GM23338 (cell line): Measurements from ENCODE around the gene DIABLO. TPM values are rescaled to one million over a fixed set of nuclear protein-coding genes. Genes with fewer than 3 reads are reported as not detected.
A peak's percentile ranks its signal among the peaks of the same experiment; 100 is the strongest.

Source experiments
- ATAC-seq: fragments of 200-7000 bp; cut with Tn5 transposase; 3 replicates; pipeline ENCODE4 v1.9.1; 2020
- DNase-seq: peaks from one replicate; pipeline ENCODE4 v3.0.0-alpha.2; 2015; ENCODE audit warnings: low spot score
- H2AFZ ChIP-seq: fragments of 200-600 bp; sonication (generic); 2 replicates; pipeline ENCODE4 v1.8.0; 2016; ENCODE audit warnings: antibody characterized with exemption, mild to moderate bottlenecking, moderate library complexity
- H3F3A ChIP-seq: fragments of 200-600 bp; sonication (generic); replicated peaks from 2 replicates; pipeline ENCODE4 v1.8.0; 2017; ENCODE audit warnings: antibody characterized with exemption, mixed run types, low read depth
- H3K27ac ChIP-seq: fragments of 200-600 bp; sonication (generic); 2 replicates; pipeline ENCODE4 v1.6.1; 2016; ENCODE audit warnings: low read depth
- H3K27me3 ChIP-seq: fragments of 200-600 bp; sonication (generic); 2 replicates; pipeline ENCODE4 v1.8.0; 2016; ENCODE audit warnings: mild to moderate bottlenecking, mixed run types, moderate library complexity; ENCODE audit not compliant: insufficient read depth
- H3K36me3 ChIP-seq: fragments of 200-600 bp; sonication (generic); 2 replicates; pipeline ENCODE4 v1.8.0; 2016; ENCODE audit warnings: mild to moderate bottlenecking; ENCODE audit not compliant: insufficient read depth
- H3K4me1 ChIP-seq: fragments of 200-600 bp; sonication (generic); 2 replicates; pipeline ENCODE4 v1.8.0; 2016; ENCODE audit warnings: mild to moderate bottlenecking, moderate library complexity; ENCODE audit not compliant: insufficient read depth
- H3K4me2 ChIP-seq: fragments of 200-600 bp; sonication (generic); 2 replicates; pipeline ENCODE4 v1.7.1; 2017; ENCODE audit warnings: mixed run types
- H3K4me3 ChIP-seq: fragments of 200-600 bp; sonication (generic); 2 replicates; pipeline ENCODE4 v1.6.1; 2016; ENCODE audit warnings: mixed run types
- H3K79me2 ChIP-seq: fragments of 200-600 bp; sonication (generic); replicated peaks from 2 replicates; pipeline ENCODE4 v1.8.0; 2017; ENCODE audit warnings: mild to moderate bottlenecking; ENCODE audit not compliant: insufficient read depth
- H3K9me2 ChIP-seq: fragments of 200-600 bp; sonication (generic); 2 replicates; pipeline ENCODE4 v1.8.0; 2017; ENCODE audit not compliant: insufficient read depth
- H4K20me1 ChIP-seq: fragments of 200-600 bp; sonication (generic); replicated peaks from 2 replicates; pipeline ENCODE4 v1.8.0; 2017; ENCODE audit warnings: mild to moderate bottlenecking; ENCODE audit not compliant: insufficient read depth
- H3K27ac Mint-ChIP-seq: 2 replicates; pipeline ENCODE4 v1.8.0; 2020; ENCODE audit warnings: inconsistent platforms, mild to moderate bottlenecking, moderate library complexity, mixed read lengths
- H3K27me3 Mint-ChIP-seq: 3 replicates; pipeline ENCODE4 v1.8.0; 2022; ENCODE audit warnings: low read depth, mild to moderate bottlenecking, moderate library complexity, mixed read lengths, inconsistent platforms; ENCODE audit not compliant: insufficient read depth, poor library complexity
- H3K36me3 Mint-ChIP-seq: 3 replicates; pipeline ENCODE4 v1.8.0; 2021; ENCODE audit warnings: low read depth, mild to moderate bottlenecking, inconsistent platforms, moderate library complexity, mixed read lengths
- H3K4me1 Mint-ChIP-seq: 3 replicates; pipeline ENCODE4 v1.8.0; 2020; ENCODE audit warnings: mild to moderate bottlenecking, inconsistent platforms, mixed read lengths
- H3K4me3 Mint-ChIP-seq: 3 replicates; pipeline ENCODE4 v1.8.0; 2021; ENCODE audit warnings: moderate library complexity, mild to moderate bottlenecking, inconsistent platforms, mixed read lengths
- H3K9me3 Mint-ChIP-seq: 3 replicates; pipeline ENCODE4 v1.8.0; 2020; ENCODE audit warnings: moderate library complexity, mild to moderate bottlenecking, inconsistent platforms, mixed read lengths
- REST ChIP-seq: IDR thresholded peaks from one replicate; pipeline ENCODE4 v1.6.1; 2018; ENCODE audit warnings: antibody characterized with exemption; ENCODE audit not compliant: unreplicated experiment
- ZNF331 ChIP-seq: fragments of 250-450 bp; sonication (Bioruptor Pico); IDR thresholded peaks from 2 replicates; pipeline ENCODE4 v1.5.0; 2020; ENCODE audit warnings: low read depth, mild to moderate bottlenecking, moderate library complexity
- polyA plus RNA-seq: library from polyadenylated mRNA; unstranded; fragments of >200 nt; fragmentation: Nextera tagmentation; extraction: Ambion mirVana; gene quantifications from 2 replicates; pipeline ENCODE4 v1.2.1, GENCODE V29; 2016
- total RNA-seq: library from RNA; depleted of rRNA; stranded (reverse); fragments of >200 nt; shearing (Covaris generic); gene quantifications from 2 replicates; pipeline ENCODE4 v1.2.3, GENCODE V29; 2014
- TF ChIP-seq, protein P1 (sequence below): fragments of 250-450 bp; sonication (Bioruptor Pico); IDR thresholded peaks from 2 replicates; pipeline ENCODE4 v1.5.0; 2020; ENCODE audit warnings: mild to moderate bottlenecking, moderate library complexity
- TF ChIP-seq, protein P2 (sequence below): IDR thresholded peaks from 2 replicates; pipeline ENCODE4 v1.6.1; 2016; ENCODE audit warnings: antibody characterized with exemption

DIABLO gene
- total and polyA plus RNA-seq, 2 experiments from 2014 or later = 72.0 to 82.7 TPM

- TF ChIP-seq, protein P1, sequence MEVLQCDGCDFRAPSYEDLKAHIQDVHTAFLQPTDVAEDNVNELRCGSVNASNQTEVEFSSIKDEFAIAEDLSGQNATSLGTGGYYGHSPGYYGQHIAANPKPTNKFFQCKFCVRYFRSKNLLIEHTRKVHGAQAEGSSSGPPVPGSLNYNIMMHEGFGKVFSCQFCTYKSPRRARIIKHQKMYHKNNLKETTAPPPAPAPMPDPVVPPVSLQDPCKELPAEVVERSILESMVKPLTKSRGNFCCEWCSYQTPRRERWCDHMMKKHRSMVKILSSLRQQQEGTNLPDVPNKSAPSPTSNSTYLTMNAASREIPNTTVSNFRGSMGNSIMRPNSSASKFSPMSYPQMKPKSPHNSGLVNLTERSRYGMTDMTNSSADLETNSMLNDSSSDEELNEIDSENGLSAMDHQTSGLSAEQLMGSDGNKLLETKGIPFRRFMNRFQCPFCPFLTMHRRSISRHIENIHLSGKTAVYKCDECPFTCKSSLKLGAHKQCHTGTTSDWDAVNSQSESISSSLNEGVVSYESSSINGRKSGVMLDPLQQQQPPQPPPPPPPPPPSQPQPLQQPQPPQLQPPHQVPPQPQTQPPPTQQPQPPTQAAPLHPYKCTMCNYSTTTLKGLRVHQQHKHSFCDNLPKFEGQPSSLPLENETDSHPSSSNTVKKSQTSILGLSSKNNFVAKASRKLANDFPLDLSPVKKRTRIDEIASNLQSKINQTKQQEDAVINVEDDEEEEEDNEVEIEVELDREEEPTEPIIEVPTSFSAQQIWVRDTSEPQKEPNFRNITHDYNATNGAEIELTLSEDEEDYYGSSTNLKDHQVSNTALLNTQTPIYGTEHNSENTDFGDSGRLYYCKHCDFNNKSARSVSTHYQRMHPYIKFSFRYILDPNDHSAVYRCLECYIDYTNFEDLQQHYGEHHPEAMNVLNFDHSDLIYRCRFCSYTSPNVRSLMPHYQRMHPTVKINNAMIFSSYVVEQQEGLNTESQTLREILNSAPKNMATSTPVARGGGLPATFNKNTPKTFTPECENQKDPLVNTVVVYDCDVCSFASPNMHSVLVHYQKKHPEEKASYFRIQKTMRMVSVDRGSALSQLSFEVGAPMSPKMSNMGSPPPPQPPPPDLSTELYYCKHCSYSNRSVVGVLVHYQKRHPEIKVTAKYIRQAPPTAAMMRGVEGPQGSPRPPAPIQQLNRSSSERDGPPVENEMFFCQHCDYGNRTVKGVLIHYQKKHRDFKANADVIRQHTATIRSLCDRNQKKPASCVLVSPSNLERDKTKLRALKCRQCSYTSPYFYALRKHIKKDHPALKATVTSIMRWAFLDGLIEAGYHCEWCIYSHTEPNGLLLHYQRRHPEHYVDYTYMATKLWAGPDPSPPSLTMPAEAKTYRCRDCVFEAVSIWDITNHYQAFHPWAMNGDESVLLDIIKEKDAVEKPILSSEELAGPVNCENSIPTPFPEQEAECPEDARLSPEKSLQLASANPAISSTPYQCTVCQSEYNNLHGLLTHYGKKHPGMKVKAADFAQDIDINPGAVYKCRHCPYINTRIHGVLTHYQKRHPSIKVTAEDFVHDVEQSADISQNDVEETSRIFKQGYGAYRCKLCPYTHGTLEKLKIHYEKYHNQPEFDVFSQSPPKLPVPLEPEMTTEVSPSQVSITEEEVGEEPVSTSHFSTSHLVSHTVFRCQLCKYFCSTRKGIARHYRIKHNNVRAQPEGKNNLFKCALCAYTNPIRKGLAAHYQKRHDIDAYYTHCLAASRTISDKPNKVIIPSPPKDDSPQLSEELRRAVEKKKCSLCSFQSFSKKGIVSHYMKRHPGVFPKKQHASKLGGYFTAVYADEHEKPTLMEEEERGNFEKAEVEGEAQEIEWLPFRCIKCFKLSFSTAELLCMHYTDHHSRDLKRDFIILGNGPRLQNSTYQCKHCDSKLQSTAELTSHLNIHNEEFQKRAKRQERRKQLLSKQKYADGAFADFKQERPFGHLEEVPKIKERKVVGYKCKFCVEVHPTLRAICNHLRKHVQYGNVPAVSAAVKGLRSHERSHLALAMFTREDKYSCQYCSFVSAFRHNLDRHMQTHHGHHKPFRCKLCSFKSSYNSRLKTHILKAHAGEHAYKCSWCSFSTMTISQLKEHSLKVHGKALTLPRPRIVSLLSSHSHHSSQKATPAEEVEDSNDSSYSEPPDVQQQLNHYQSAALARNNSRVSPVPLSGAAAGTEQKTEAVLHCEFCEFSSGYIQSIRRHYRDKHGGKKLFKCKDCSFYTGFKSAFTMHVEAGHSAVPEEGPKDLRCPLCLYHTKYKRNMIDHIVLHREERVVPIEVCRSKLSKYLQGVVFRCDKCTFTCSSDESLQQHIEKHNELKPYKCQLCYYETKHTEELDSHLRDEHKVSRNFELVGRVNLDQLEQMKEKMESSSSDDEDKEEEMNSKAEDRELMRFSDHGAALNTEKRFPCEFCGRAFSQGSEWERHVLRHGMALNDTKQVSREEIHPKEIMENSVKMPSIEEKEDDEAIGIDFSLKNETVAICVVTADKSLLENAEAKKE (CRISPR knock-in tag) = no peak
- no peak for TF ChIP-seq ZNF331 (CRISPR knock-in tag)
These were observed 1.5 kb upstream of the DIABLO start (continued) for GRCh38 chr12:122227341-122227740.

DNA sequence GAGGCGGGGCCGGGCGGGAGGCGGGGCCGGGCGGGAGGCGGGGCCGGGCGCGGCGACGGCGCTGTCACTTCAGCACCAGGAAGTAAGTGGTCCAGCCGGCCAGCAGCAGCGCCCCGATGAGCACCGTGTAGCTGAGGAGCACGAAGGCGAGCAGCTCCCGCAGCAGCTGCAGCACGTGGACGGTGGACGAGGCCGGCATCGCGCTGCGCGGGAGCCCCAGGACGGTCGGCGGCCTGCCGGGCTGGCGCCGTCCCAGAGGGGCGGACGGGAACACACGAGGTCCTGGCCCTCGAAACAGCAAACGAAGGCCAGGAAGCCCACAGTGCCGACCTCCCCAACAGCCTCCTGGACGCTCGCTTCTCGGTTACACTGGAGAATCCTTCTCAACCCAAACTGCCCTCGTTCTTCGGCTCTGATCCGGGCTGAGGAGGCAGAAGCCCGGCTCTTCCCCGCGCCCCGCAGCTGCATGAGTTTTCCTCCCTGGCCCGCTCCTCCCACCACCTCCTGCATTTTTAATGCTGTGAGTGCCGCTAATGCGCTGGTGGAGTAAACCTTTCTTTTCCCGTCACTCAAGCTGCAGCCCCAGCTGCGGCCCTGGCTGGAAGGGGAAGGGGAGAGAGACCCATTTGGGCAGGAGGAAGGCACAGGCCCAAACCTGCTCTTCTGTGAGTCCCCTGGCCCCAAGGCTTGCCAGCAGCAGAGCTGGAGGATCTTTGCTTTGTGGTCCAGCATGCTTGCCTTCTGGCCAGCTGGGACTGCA lies 694 bp upstream of the DIABLO start:
- H3K36me3 Mint-ChIP-seq = peaks cover 31% of the 10 kb centered on the region
- Histone ChIP-seq H3K9me2 (no peaks in the 10 kb centered on the region), H3K4me3 (peak overlapping the region; percentile 54), H2AFZ (peak overlapping the region; percentile 23; the same call in 1 of the 2 replicates), H4K20me1 (peaks cover 9% of the 10 kb centered on the region; the same call in 1 of the 2 replicates), H3F3A (peaks cover 15% of the 10 kb centered on the region), H3K27me3 (no peaks in the 10 kb centered on the region), H3K79me2 (peaks cover 35% of the 10 kb centered on the region), H3K27ac (no peak overlapping the region), H3K4me2 (peak overlapping the region; percentile 84), H3K36me3 (peaks cover 11% of the 10 kb centered on the region), H3K4me1 (peaks cover 17% of the 10 kb centered on the region)
- peaks cover 26% of the 10 kb centered on the region for H3K4me1 Mint-ChIP-seq
- H3K4me3 Mint-ChIP-seq = peak overlapping the region; percentile 63
- peaks cover 8% of the 10 kb centered on the region for H3K27me3 Mint-ChIP-seq
- H3K27ac Mint-ChIP-seq = no peak overlapping the region
- no peaks in the 10 kb centered on the region for H3K9me3 Mint-ChIP-seq
- DNase-seq = no peak
- TF ChIP-seq REST = peak; percentile 72
- TF ChIP-seq, protein P2, sequence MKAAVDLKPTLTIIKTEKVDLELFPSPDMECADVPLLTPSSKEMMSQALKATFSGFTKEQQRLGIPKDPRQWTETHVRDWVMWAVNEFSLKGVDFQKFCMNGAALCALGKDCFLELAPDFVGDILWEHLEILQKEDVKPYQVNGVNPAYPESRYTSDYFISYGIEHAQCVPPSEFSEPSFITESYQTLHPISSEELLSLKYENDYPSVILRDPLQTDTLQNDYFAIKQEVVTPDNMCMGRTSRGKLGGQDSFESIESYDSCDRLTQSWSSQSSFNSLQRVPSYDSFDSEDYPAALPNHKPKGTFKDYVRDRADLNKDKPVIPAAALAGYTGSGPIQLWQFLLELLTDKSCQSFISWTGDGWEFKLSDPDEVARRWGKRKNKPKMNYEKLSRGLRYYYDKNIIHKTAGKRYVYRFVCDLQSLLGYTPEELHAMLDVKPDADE = no peak
- ATAC-seq = peak; percentile 78
